Gastrocnemius medialis (tissue), 4 donors: ENCODE data around the gene NHLRC1.

Source experiments
- POLR2A ChIP-seq, 2 donors: fragments of 450-650 bp; IDR thresholded peaks; one replicate each; pipeline ENCODE4 v1.6.1; 2017; ENCODE audit warnings: antibody characterized with exemption in 2 of 2, mild to moderate bottlenecking in 2 of 2, moderate library complexity in 2 of 2
- TF ChIP-seq, protein P1 (sequence below), 5 experiments: fragments of 450-650 bp in 3 of 5; fragments of 200-600 bp in 2 of 5; sonication (generic) in 2 of 5; IDR thresholded peaks in 4 of 5; conservative IDR thresholded peaks in 1 of 5; 1 replicate in 4 of 5; 2 replicates in 1 of 5; pipeline ENCODE4 v1.5.1; 2016 to 2019; ENCODE audit warnings: antibody characterized with exemption in 5 of 5, mild to moderate bottlenecking in 3 of 5, moderate library complexity in 3 of 5

- TF ChIP-seq, protein P1, sequence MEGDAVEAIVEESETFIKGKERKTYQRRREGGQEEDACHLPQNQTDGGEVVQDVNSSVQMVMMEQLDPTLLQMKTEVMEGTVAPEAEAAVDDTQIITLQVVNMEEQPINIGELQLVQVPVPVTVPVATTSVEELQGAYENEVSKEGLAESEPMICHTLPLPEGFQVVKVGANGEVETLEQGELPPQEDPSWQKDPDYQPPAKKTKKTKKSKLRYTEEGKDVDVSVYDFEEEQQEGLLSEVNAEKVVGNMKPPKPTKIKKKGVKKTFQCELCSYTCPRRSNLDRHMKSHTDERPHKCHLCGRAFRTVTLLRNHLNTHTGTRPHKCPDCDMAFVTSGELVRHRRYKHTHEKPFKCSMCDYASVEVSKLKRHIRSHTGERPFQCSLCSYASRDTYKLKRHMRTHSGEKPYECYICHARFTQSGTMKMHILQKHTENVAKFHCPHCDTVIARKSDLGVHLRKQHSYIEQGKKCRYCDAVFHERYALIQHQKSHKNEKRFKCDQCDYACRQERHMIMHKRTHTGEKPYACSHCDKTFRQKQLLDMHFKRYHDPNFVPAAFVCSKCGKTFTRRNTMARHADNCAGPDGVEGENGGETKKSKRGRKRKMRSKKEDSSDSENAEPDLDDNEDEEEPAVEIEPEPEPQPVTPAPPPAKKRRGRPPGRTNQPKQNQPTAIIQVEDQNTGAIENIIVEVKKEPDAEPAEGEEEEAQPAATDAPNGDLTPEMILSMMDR (IDR thresholded peaks at IDR 0.05 in 4 of 5, conservative IDR thresholded peaks at IDR 0.05 in 1 of 5): peak in 2 of 5 experiments; percentile 14 to 45
- TF ChIP-seq POLR2A (IDR thresholded peaks at IDR 0.05): no peak
These were observed 33.5 kb upstream of the NHLRC1 start for GRCh38 chr6:18155864-18156421.
